ENCODE measurements around the gene NADSYN1. TPM values are rescaled to one million over a fixed set of nuclear protein-coding genes. Genes with fewer than 3 reads are reported as not detected.

The NADSYN1 gene
- total RNA-seq, 4 donors from 2014 or later: 183 to 349 (median 294) TPM

- H3K9me3 ChIP-seq: no peaks in the 10 kb centered on the region
- DNase-seq: no peak
- H3K4me3 ChIP-seq: no peak overlapping the region
- H3K27me3 ChIP-seq: no peaks in the 10 kb centered on the region
- H3K4me1 ChIP-seq: no peaks in the 10 kb centered on the region
- TF ChIP-seq CTCF (IDR thresholded peaks at IDR 0.05) (no peak), POLR2A (IDR thresholded peaks at IDR 0.05) (no peak)
- no peak overlapping the region for H3K27ac ChIP-seq
- H3K36me3 ChIP-seq: no peaks in the 10 kb centered on the region
Observed at GRCh38 chr11:71423181-71423790, 29.7 kb upstream of the NADSYN1 start.

GRCh38 chr11:71425409-71425808, 27.6 kb upstream of the NADSYN1 start:
- Histone ChIP-seq H3K36me3 (no peaks in the 10 kb centered on the region), H3K27me3 (no peaks in the 10 kb centered on the region), H3K27ac (no peak overlapping the region), H3K4me1 (no peaks in the 10 kb centered on the region), H3K4me3 (no peak overlapping the region), H3K9me3 (no peaks in the 10 kb centered on the region)
- TF ChIP-seq POLR2A (IDR thresholded peaks at IDR 0.05): no peak
- no peak for TF ChIP-seq CTCF (IDR thresholded peaks at IDR 0.05)
- DNase-seq: no peak

- Histone ChIP-seq H3K4me3 (no peak overlapping the region), H3K4me1 (no peaks in the 10 kb centered on the region), H3K27ac (no peak overlapping the region), H3K27me3 (no peaks in the 10 kb centered on the region), H3K9me3 (no peaks in the 10 kb centered on the region), H3K36me3 (no peaks in the 10 kb centered on the region)
- DNase-seq: no peak
- no peak for TF ChIP-seq CTCF (IDR thresholded peaks at IDR 0.05)
- TF ChIP-seq POLR2A (IDR thresholded peaks at IDR 0.05): no peak
Observed at GRCh38 chr11:71425860-71426259, 27.1 kb upstream of the NADSYN1 start.

GRCh38 chr11:71426413-71426812, 26.6 kb upstream of the NADSYN1 start:
- Histone ChIP-seq H3K27ac (no peak overlapping the region), H3K4me3 (no peak overlapping the region), H3K27me3 (no peaks in the 10 kb centered on the region), H3K4me1 (no peaks in the 10 kb centered on the region), H3K36me3 (no peaks in the 10 kb centered on the region), H3K9me3 (no peaks in the 10 kb centered on the region)
- TF ChIP-seq POLR2A (IDR thresholded peaks at IDR 0.05) (no peak), CTCF (IDR thresholded peaks at IDR 0.05) (peak in 1 of 6 experiments; percentile 5)
- DNase-seq: no peak

- Histone ChIP-seq H3K27ac (no peak overlapping the region), H3K27me3 (no peaks in the 10 kb centered on the region), H3K4me1 (peaks cover 0 to 13% (median 1%) of the 10 kb centered on the region in 4 donors), H3K36me3 (no peaks in the 10 kb centered on the region), H3K4me3 (no peak overlapping the region), H3K9me3 (no peaks in the 10 kb centered on the region)
- DNase-seq: no peak
- TF ChIP-seq CTCF (IDR thresholded peaks at IDR 0.05): no peak
- no peak for TF ChIP-seq POLR2A (IDR thresholded peaks at IDR 0.05)
Observed at GRCh38 chr11:71428861-71429435, 24.1 kb upstream of the NADSYN1 start.
